SK-N-DZ (cell line): Measurements from ENCODE around the gene MCCC2. TPM values are rescaled to one million over a fixed set of nuclear protein-coding genes. Genes with fewer than 3 reads are reported as not detected.
"Not testable (repeated sequence)": the region's sequence is repeated elsewhere in the genome, so short reads cannot be mapped to it uniquely, and the experiment has no call there.

ENCODE experiments used
- DNase-seq: peaks from one replicate; pipeline ENCODE4 v3.0.0-alpha.2; 2015; ENCODE audit warnings: low spot score
- polyA plus RNA-seq, 2 experiments: library from polyadenylated mRNA; depleted of rRNA; stranded (reverse); fragments of >200 nt; gene quantifications; 2 replicates each; pipeline ENCODE4 v1.2.3, GENCODE V29; 2014

Gene MCCC2
- polyA plus RNA-seq (2014; cell fraction: cytosol; rRNA removed) = 49.1 and 55.1 TPM in 2 replicates
- 30.7 and 32.3 TPM in 2 replicates for polyA plus RNA-seq (2014; cell fraction: nucleus; rRNA removed)

DNA sequence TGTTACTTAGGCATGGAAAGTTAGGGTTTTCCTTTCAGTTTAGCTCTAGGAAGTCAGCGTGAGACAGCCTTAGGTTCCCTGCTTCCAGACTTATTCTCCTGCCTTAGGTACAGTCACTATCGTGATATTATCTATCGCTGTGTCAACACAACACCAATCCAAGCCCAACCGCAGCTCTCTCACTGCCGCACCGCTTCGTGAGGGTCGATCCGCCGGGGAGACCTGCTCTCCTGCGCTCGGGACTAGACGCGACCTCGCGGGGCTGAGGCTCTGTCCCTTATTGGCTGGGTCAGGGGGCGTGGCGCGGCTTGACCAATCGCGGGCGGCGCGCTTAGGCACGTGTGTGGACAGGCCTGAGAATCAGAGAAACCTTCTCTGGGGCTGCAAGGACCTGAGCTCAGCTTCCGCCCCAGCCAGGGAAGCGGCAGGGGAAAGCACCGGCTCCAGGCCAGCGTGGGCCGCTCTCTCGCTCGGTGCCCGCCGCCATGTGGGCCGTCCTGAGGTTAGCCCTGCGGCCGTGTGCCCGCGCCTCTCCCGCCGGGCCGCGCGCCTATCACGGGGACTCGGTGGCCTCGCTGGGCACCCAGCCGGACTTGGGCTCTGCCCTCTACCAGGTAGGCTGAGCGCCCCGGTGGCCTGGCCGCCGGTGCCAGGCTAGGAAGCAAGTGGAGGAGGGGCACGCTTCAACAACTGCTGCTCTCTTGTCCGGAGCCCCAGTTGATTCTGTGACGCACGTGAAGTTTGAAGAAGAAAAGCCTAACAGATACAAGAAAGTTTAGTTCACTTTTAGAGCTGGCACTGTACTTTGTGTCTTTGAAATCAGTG lies at the start of gene MCCC2:
Gene MCCC2 (plus strand): TSS at position 400 of the 825 bp plus-strand sequence. CDS start 86 bp downstream, at position 486.
- peak; percentile 96 for DNase-seq

DNA sequence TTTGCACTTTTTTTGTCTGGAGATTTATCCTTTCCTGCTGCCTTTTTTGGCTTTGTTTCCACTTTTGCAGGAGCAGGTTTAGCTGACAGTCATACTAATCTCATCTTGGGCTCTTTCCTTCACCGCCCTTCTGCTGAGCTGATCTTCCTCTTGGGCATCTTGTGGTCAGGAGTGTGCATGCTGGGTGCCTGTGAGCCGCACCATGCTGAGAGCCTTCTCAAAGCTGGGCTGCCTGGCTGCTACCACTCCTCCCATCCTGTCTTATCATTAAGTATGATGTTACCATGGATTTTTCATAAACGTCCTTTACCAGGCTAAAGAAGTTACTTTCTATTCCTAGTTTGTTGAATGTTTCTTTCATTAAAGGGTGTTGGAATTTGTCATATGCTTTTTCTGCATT lies 49.5 kb upstream of the MCCC2 start:
- no peak for DNase-seq

DNA sequence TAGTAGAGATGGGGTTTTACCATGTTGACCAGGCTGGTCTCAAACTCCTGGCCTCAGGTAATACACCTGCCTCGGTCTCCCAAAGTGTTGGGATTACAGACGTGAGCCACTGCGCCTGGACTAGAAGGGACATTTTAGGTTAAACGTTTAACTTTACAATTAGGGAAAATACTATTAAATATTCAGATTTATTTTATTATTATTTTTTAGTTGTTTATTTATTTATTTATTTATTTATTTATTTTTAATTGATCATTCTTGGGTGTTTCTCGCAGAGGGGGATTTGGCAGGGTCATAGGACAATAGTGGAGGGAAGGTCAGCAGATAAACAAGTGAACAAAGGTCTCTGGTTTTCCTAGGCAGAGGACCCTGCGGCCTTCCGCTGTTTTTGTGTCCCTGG lies 36.3 kb upstream of the MCCC2 start:
- not testable (repeated sequence) for DNase-seq

DNA sequence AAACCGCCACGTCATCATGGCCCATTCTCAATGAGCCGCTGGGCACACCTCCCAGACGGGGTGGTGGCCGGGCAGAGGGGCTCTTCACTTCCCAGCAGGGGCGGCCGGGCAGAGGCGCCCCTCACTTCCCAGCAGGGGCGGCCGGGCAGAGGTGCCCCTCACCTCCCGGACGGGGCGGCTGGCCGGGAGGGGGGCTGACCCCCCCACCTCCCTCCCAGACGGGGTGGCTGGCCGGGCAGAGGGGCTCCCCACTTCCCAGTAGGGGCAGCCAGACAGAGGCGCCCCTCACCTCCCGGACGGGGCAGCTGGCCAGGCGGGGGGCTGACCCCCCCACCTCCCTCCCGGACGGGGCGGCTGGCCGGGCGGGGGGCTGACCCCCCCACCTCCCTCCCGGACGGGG lies 35.6 kb upstream of the MCCC2 start:
- not testable (repeated sequence) for DNase-seq

DNA sequence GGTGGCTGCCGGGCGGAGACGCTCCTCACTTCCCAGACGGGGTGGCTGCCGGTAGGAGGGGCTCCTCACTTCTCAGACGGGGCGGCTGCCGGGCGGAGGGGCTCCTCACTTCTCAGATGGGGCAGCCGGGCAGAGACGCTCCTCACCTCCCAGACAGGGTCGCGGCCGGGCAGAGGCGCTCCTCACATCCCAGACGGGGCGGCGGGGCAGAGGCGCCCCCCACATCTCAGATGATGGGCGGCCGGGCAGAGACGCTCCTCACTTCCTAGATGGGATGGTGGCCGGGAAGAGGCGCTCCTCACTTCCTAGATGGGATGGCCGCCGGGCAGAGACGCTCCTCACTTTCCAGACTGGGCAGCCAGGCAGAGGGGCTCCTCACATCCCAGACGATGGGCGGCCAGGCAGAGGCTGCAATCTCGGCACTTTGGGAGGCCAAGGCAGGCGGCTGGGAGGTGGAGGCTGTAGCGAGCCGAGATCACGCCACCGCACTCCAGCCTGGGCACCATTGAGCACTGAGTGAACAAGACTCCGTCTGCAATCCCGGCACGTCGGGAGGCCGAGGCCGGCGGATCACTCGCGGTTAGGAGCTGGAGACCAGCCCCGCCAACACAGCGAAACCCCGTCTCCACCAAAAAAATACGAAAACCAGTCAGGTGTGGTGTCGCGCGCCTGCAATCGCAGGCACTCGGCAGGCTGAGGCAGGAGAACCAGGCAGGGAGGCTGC lies 35.0 kb upstream of the MCCC2 start:
- DNase-seq = not testable (repeated sequence)

DNA sequence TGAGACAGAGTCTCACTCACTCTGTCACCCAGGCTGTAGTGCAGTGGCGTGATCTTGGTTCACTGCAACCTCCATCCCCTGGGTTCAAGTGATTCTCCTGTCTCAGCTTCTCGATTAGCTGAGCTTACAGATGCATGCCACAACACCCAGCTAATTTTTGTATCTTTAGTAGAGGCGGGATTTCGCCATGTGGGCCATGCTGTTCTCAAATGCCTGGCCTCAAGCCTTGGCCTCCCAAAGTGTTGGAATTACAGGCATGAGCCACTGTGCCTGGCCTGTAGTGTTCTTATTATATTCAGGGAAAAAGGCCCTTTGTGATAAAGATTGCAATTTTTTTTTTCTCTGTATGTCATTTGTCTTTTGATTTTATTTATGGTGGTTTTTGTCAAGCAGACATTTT lies 24.0 kb upstream of the MCCC2 start:
- DNase-seq = no peak

DNA sequence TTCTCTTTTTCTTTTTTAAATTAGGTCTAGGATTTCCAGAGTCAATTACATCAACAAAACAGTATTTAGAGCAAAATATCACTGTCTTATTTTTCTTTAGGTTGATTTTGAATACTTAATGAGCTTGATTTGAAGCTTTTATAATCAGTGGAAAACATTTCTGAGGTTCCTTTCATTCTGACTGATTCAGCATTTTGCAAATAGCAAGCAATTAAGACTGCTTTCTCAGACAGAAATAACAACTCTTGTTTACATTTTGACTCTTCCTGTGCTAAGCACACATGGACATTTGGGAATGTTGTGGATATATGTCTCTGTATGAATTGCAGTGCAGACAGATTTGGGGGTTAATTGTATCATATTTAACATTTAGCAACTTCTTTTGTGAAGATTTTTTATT lies 22.2 kb upstream of the MCCC2 start:
- DNase-seq = no peak

DNA sequence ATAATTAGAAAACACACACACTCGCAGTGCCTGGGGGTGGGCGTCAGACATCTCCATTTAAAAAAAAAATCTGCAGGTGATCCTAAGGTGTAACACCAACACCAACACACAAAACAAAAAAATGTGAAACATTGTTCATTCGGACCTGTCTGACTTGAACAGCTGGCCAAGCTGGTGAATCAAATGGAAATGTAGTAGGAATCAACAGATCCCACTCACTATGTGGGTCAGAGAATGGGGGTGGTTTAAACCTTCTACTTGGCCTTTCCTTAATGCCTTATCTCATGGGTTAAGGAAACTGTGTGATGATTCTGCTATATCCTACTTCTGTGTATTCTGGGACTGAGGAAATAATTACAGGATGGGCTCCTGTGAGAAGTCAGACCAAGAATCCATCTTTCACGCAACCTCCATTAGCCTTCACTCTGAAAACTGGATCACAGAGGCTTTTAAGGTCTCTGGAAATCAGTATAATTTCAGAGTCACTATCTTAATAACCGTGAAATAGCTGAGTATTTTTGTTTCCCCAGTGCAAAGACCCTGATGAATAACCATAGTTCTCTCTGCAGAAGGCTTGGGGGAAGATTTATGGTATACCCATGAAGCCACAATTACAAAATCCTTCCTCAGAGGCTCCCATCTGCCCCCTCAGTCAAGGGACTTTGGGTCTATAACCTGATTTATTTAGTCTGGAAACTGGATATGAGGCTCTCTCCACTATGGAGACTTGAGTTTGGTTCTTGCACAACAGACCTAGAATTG lies 17.2 kb upstream of the MCCC2 start:
- DNase-seq = no peak

DNA sequence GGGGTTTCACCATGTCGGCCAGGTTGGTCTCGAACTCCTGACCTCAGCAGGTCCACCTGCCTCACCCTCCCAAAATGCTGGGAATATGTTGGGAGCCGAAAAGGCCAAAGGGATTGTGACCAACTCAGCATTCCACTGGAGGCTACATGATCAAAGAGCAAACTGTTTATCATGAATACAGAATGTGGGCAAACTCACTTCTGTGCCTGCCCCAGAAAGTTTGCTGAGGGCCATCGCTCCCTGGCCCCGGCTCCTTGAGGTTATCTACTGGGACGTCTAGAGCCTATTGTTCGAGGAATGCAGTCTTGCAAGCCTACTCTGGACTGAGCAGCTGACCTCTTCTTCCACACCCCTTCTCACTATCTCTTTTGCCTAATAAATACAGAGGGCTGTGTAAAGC lies 15.3 kb upstream of the MCCC2 start:
- not testable (repeated sequence) for DNase-seq

DNA sequence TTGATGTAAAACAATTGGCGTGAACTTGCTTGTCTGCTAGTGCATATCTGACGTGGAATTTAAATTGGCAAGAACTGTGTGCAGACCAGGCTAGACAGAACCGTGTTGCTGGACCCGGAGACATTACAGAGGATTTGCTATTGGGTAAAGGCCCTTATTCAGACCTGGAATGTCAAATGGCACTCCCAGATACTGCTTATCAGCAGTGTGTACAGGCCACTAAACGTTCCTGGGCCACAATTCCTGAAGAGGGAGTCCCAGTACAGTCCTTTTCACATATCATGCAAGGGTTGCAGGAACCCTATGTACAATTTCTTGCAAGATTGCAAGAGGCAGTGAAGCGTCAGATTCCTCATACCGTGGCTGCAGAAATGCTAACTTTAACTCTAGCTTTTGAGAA lies 13.5 kb upstream of the MCCC2 start:
- DNase-seq = no peak

DNA sequence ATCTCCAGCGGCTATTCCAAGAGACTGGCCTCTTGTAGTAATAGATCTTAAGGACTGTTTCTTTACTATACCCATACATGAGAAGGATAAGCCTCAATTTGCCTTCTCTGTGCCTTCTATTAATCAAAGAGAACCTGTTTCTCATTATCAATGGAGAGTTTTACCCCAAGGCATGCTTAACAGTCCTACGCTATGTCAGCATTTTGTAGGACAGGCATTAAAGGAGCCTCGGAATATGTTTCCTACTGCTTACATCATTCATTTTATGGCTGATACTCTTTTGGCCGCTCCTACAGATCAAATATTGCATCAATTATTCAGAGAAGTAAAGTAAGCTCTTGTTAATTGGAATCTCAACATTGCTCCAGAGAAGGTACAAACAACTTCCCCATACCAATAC lies 11.6 kb upstream of the MCCC2 start:
- not testable (repeated sequence) for DNase-seq

DNA sequence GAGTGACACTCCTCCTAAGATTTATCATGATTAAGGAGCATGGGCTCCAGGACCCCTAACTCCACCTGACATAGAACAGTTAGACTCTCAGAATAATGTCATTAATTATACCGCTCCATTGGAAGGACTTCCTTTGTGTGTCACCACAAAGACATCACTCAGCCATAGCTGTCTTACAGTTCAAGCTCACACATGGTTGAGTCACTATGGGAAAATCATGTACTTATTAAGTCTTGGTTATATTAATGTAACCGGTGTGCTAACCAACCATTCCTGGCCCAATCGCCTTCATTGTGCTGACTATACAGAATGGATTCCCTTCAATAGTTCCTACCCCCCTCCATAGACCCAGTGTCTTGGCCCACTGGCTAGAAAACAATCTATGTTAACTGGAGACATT lies 10.9 kb upstream of the MCCC2 start:
- DNase-seq = no peak

DNA sequence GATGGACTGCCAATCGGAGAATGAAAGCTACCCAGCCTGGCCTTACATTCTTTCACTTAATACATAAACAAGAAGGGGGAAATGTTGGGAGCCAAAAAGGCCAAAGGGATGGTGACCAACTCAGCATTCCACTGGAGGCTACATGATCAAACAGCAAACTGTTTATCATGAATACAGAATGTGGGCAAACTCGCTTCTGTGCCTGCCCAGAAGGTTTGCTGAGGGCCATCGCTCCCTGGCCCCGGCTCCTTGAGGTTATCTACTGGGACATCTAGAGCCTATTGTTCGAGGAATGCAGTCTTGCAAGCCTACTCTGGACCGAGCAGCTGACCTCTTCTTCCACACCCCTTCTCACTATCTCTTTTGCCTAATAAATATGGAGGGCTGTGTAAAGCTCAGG lies 9.3 kb upstream of the MCCC2 start:
- not testable (repeated sequence) for DNase-seq

DNA sequence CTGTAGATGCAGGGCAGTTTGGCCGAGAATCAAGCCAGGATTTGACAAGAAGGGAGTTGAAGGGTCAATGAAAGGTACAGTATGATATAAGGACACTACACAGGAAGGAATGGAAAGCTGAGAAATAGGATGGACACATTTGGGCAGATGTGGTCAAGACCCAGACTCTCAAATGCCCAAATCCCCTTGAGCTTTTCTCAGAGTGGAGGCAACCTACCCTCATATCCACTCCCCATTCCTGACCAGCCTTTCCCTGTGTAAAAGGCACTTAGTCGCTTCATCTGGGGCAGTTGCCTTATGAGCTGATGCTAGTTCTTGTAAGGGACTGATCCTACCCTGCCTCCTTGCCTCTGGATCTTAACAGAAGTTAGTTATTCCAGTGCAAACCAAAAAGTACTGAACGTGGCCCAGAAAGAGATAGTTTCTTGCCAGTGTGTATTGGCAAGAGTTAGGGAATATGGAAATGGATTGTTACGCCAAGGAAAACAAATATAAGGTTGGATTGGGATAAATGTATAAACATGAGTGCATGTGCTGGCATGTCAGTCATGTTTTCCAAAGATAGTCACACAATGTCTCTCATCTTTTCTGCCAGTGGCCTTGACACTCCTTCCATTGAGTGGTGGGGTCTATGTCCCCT lies 4.1 kb upstream of the MCCC2 start:
- DNase-seq = no peak

DNA sequence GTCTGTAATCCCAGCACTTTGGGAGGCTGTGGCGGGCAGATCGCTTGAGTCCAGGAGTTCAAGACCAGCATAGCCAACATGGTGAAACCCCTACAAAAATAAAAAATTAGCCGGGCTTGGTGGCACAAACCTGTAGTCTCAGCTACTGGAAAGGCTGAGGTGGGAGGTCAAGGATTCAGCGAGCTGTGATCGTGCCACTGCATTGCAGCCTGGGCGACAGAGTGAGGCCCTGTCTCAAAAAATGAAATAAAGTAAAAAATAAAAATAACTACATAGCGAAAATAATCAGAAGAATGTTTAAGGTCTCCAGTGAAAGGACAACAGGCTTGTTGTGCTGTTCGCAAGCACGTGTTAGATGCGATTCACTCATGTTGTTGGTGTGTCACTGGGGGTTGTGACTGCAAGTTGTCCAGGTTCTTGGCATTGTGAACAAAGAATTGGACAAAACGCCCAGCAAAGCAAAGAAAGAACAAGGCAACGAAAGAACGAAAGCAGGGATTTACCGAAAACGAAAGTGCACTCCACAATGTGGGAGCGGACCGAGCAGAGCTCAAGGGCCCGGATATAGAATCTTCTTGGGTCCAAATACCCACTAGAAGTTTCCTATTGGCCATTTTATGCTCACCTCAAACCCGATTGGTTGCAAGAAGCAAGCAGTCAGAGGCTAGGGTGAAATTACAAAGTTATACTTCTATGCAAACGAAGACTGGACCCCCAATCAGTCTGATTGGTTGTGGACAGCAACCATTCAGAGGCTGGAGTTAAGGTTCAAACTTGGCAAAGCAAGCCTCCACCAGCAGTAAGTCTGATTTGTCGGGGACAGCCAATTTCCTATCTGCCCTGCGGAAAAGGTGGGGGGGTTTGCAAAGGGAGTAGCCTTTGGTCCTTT lies 844 bp upstream of the MCCC2 start:
- DNase-seq = no peak

DNA sequence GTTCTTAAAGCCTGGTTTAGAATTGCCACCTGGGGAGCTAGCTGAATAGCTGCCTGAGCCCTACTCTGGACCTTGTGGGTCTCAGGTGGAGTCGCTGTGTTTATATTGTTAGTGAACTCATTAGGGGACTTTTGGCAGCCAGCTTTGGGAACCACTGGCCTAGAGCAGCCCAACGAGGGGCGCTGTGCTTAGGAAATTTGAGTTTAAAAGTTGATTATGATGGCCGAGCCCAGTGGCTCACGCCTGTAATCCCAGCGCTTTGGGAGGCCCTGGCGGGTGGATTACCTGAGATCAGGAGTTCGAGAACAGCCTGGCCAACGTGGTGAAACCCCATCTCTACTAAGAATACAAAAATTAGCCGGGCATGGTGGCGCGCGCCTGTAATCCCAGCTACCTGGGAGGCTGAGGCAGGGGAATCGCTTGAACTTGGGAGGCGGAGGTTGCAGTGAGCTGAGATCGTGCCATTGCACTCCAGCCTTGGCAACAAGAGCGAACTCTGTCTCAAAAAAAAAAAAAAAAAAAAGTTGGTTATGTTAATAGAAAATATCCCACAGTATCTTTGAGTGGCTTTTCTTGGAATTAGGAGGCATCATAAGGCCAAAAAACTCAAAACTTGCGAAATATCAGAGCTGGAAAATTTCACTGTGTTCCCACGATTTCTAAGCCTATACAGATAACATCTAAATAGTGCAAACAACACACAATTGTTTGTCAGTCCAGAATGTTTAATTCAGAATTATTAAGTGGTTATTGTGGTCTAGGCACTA lies 809 bp downstream of the MCCC2 start:
- DNase-seq = no peak

DNA sequence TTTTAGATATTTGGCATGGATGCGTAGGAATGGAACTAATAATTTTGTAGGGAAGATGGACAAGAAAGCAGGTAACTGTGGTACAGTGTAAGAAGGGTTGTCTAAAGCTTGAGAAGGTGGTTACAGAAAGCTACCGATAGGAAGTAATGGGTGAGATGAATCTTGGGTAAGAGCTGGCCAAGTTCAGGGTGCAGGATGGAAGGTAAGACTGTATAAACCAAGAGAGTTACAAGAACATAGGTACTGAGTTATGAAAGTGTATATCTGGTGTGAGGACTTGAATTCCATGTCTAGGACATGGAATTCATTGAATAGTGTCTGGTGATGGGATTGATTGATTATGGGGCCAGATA lies 1.4 kb downstream of the MCCC2 start:
- DNase-seq = no peak

DNA sequence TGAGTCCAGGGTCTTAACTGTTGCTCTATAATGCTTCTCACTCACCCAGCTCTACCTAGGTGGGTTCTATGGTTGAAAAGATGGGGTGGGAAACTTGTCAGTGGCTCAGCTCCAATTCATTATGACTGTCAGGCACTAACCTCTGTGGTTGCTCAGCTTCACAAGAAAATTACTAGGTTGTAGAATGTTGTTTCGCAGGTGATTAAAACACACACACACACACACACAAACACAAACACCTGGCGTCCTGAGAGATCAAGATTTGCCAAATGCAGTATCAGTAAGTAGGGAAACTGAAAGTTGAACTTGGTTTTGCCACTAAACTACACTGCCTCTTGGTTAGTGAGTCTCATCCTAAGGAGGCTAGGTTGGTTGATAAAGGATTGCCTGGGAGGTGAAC lies 2.8 kb downstream of the MCCC2 start:
- DNase-seq = no peak

DNA sequence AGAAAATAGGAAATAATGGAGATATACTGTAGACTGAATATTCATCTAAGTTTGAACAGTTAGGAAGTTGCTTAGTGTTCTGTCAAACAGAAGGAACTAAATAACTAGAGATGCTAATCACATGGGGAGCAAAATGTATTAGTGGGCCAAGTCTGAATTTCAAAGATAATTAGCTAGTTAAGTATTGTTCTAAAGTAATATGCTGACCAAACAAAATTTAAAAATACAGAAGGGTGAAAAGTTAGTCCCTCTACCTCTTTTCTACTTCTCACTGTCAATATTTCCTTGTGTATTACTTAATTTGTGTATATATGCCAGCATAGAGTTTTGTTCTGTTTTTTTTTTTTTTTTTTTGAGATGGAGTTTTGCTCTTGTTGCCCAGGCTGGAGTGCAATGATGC lies 4.0 kb downstream of the MCCC2 start:
- DNase-seq = no peak

DNA sequence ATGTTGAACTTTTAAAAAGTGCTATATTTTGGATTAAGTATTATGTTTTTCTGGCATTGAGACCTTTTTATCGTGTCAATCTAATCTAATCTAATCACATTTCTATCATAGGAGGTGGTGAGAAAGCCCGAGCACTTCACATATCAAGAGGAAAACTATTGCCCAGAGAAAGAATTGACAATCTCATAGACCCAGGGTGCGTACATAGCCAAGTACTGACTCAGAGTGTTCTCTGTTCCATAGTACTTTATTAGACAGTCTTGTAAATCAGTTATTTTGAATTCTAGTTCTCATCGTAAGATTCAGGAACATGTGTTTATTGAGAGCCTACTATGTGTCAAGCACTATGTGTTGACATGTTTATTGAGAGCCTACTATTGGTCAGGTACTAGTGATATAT lies 9.0 kb downstream of the MCCC2 start:
- DNase-seq = no peak
